ENCODE data around the gene INIP. TPM values are rescaled to one million over a fixed set of nuclear protein-coding genes. Genes with fewer than 3 reads are reported as not detected.
"Not testable (repeated sequence)": the region's sequence is repeated elsewhere in the genome, so short reads cannot be mapped to it uniquely, and the experiment has no call there.

INIP gene
- total RNA-seq, 2 donors from 2014 or later, result 12.6 to 16.2 TPM

- Histone ChIP-seq H3K9me3 (no peaks in the 10 kb centered on the region), H3K4me1 (no peaks in the 10 kb centered on the region), H3K27ac (no peak overlapping the region), H3K27me3 (no peaks in the 10 kb centered on the region), H3K36me3 (peaks cover 21% of the 10 kb centered on the region), H3K4me3 (no peak overlapping the region)
- DNase-seq (ENCODE audit: low spot score), result no peak
- TF ChIP-seq, protein P1, sequence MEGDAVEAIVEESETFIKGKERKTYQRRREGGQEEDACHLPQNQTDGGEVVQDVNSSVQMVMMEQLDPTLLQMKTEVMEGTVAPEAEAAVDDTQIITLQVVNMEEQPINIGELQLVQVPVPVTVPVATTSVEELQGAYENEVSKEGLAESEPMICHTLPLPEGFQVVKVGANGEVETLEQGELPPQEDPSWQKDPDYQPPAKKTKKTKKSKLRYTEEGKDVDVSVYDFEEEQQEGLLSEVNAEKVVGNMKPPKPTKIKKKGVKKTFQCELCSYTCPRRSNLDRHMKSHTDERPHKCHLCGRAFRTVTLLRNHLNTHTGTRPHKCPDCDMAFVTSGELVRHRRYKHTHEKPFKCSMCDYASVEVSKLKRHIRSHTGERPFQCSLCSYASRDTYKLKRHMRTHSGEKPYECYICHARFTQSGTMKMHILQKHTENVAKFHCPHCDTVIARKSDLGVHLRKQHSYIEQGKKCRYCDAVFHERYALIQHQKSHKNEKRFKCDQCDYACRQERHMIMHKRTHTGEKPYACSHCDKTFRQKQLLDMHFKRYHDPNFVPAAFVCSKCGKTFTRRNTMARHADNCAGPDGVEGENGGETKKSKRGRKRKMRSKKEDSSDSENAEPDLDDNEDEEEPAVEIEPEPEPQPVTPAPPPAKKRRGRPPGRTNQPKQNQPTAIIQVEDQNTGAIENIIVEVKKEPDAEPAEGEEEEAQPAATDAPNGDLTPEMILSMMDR (IDR thresholded peaks at IDR 0.05), result no peak
These were observed 23.0 kb downstream of the INIP start for GRCh38 chr9:112694706-112695555.

DNA sequence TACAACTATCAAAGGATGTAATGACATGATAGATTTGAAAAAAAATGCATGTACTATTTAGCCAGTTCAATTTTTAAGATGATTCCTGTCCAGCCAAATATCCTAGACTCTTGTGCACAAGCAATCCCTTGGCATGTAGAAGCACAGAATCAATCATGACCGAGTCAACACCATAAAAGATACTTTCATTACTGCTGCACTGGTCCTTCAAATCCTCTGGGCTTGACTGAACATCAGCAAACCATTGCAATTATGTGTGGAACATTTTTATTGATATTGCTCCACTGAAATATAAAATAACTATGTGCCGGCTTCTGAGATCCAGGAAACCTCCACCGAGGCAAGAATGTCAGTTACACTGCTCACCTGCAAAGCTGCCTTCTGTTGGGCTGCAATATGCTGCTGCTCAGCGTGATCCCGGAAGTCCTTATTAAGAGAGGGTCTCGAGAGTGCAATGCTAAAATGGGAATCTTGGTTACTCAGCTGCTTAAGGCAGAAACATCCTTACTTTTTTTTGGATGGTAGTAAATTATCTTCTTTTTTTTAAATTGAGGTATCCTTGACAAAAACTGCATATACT is 28.7 kb downstream of the INIP start:
- H3K36me3 ChIP-seq, result peaks cover 30% of the 10 kb centered on the region

GRCh38 chr9:112680731-112681402 is 37.0 kb downstream of the INIP start:
- TF ChIP-seq, protein P1 (IDR thresholded peaks at IDR 0.05), result no peak
- Histone ChIP-seq H3K4me1 (no peaks in the 10 kb centered on the region), H3K27me3 (no peaks in the 10 kb centered on the region), H3K27ac (no peak overlapping the region), H3K9me3 (peaks cover 0 to 24% of the 10 kb centered on the region in 2 donors), H3K36me3 (no peaks in the 10 kb centered on the region), H3K4me3 (no peak overlapping the region)
- no peak for DNase-seq (ENCODE audit: low spot score)

More for the DNA sequence above, 28.7 kb downstream of the INIP start:
- Histone ChIP-seq H3K27ac (no peak overlapping the region), H3K4me3 (no peak overlapping the region), H3K9me3 (no peaks in the 10 kb centered on the region), H3K27me3 (no peaks in the 10 kb centered on the region), H3K4me1 (no peaks in the 10 kb centered on the region)
- no peak for DNase-seq (ENCODE audit: low spot score)
- TF ChIP-seq, protein P1 (IDR thresholded peaks at IDR 0.05), result no peak

- H3K4me1 ChIP-seq, result no peaks in the 10 kb centered on the region
- H3K27ac ChIP-seq, result no peak overlapping the region
- TF ChIP-seq, protein P1 (IDR thresholded peaks at IDR 0.05), result no peak
- no peaks in the 10 kb centered on the region for H3K36me3 ChIP-seq
- DNase-seq (ENCODE audit: low spot score), result no peak
- H3K4me3 ChIP-seq, result no peak overlapping the region
- no peaks in the 10 kb centered on the region for H3K27me3 ChIP-seq
- peaks cover 0 to 24% of the 10 kb centered on the region in 2 donors for H3K9me3 ChIP-seq
These were observed 40.9 kb downstream of the INIP start for GRCh38 chr9:112677040-112677439.

DNA sequence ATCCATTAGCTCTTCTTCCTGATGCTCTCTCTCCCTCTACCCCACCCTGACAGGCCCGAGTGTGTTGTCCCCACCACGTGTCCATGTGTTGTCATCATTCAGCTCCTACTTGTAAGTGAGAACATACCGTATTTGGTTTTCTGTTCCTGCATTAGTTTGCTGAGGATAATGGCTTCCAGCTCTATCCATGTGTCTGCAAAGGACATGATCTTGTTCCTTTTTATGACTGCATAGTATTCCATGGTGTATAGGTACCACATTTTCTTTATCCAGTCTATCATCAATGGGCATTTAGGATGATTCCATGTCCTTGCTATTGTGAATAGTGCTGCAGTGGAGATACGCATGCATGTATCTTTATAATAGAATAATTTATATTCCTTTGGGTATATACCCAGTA is 44.7 kb downstream of the INIP start:
- H3K9me3 ChIP-seq, result peaks cover 0 to 18% of the 10 kb centered on the region in 2 donors
- not testable (repeated sequence) for H3K4me1 ChIP-seq; H3K27me3 ChIP-seq; H3K27ac ChIP-seq; H3K36me3 ChIP-seq; DNase-seq (ENCODE audit: low spot score); H3K4me3 ChIP-seq

- TF ChIP-seq, protein P1 (IDR thresholded peaks at IDR 0.05), result no peak
- H3K4me1 ChIP-seq, result no peaks in the 10 kb centered on the region
- H3K27me3 ChIP-seq, result no peaks in the 10 kb centered on the region
- no peaks in the 10 kb centered on the region for H3K36me3 ChIP-seq
- no peak for DNase-seq (ENCODE audit: low spot score)
- H3K9me3 ChIP-seq, result no peaks in the 10 kb centered on the region
- H3K27ac ChIP-seq, result no peak overlapping the region
- no peak overlapping the region for H3K4me3 ChIP-seq
These were observed 46.8 kb downstream of the INIP start for GRCh38 chr9:112670991-112671625.
